GM18517 (cell line): ENCODE data around the gene RASGEF1C.

ENCODE experiments used
- ATAC-seq: cut with Tn5 transposase; IDR thresholded peaks from one replicate; pipeline ENCODE4 v1.9.1; 2021; ENCODE audit warnings: mild to moderate bottlenecking, moderate library complexity; ENCODE audit not compliant: unreplicated experiment

The RASGEF1C gene

GRCh38 chr5:180068519-180069090 is 140.4 kb downstream of the RASGEF1C start:
- no peak for ATAC-seq

- no peak for ATAC-seq
Measured at GRCh38 chr5:180067986-180068385, 141.0 kb downstream of the RASGEF1C start.

- ATAC-seq, result no peak
Measured at GRCh38 chr5:180060192-180060591, 148.8 kb downstream of the RASGEF1C start.

GRCh38 chr5:180059326-180059725 is 149.7 kb downstream of the RASGEF1C start:
- no peak for ATAC-seq

GRCh38 chr5:180056153-180056552 is 152.9 kb downstream of the RASGEF1C start:
- ATAC-seq, result no peak

- ATAC-seq, result no peak
Measured at GRCh38 chr5:180054226-180054625, 154.8 kb downstream of the RASGEF1C start.

GRCh38 chr5:180053061-180053602 is 155.9 kb downstream of the RASGEF1C start:
- ATAC-seq, result no peak

GRCh38 chr5:180052211-180052818 is 156.7 kb downstream of the RASGEF1C start:
- ATAC-seq, result no peak
